ENCODE measurements around the gene INAFM2.

DNA sequence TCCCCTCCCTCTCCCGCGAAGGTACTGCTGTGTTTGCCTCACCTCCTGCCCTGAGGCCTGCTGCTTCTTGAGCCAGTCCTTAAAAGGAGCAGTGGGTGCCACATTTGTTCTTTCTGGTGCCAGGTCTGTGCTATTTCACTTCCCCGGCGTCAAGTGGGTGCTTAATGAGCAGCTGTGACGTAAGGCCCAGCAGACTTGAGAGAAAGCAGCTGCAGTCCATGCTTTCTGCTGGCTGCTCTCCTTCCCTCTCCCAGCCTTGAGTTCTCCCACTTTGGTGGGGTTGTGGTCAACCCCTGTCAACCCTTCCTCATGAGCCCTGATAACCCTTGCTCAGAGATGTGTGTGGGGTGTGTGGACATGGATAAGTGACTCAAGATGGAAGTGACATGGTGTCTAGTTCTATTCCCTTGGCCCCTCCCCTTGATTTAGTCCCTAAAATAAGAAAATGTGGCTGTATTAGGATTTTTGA, 6.9 kb downstream of the INAFM2 start:
- TF ChIP-seq RCOR1 (IDR thresholded peaks at IDR 0.05; ENCODE audit: insufficient replicate concordance, low read length) (no peak), RFX5 (IDR thresholded peaks at IDR 0.05; ENCODE audit: low read depth, low read length) (no peak)
